GM18907 (cell line): ENCODE measurements around the gene DNER.
"Not testable (repeated sequence)": the region's sequence is repeated elsewhere in the genome, so short reads cannot be mapped to it uniquely, and the experiment has no call there.

Experiments used
- ATAC-seq: cut with Tn5 transposase; IDR thresholded peaks from one replicate; pipeline ENCODE4 v1.9.1; 2021; ENCODE audit warnings: mild to moderate bottlenecking, moderate library complexity; ENCODE audit not compliant: unreplicated experiment

DNER gene

GRCh38 chr2:229410264-229410663 is 304.1 kb downstream of the DNER start:
- no peak for ATAC-seq

- ATAC-seq = no peak
These were observed 304.6 kb downstream of the DNER start for GRCh38 chr2:229409751-229410181.

- no peak for ATAC-seq
These were observed 305.4 kb downstream of the DNER start for GRCh38 chr2:229408962-229409361.

- no peak for ATAC-seq
These were observed 306.0 kb downstream of the DNER start for GRCh38 chr2:229408356-229408755.

- no peak for ATAC-seq
These were observed 307.2 kb downstream of the DNER start for GRCh38 chr2:229407170-229407569.

- ATAC-seq = no peak
These were observed 308.6 kb downstream of the DNER start for GRCh38 chr2:229405796-229406195.

- no peak for ATAC-seq
These were observed 311.1 kb downstream of the DNER start for GRCh38 chr2:229403296-229403695.

GRCh38 chr2:229401171-229401865 is 313.0 kb downstream of the DNER start:
- no peak for ATAC-seq

- no peak for ATAC-seq
These were observed 320.4 kb downstream of the DNER start for GRCh38 chr2:229393926-229394325.

GRCh38 chr2:229392196-229392595 is 322.2 kb downstream of the DNER start:
- ATAC-seq = no peak

- ATAC-seq = no peak
These were observed 325.6 kb downstream of the DNER start for GRCh38 chr2:229388731-229389130.

- ATAC-seq = no peak
These were observed 326.5 kb downstream of the DNER start for GRCh38 chr2:229387866-229388265.

GRCh38 chr2:229380101-229380625 is 334.2 kb downstream of the DNER start:
- no peak for ATAC-seq

GRCh38 chr2:229378386-229378785 is 336.0 kb downstream of the DNER start:
- no peak for ATAC-seq

GRCh38 chr2:229376866-229377265 is 337.5 kb downstream of the DNER start:
- ATAC-seq = no peak

- ATAC-seq = no peak
These were observed 339.1 kb downstream of the DNER start for GRCh38 chr2:229375251-229375650.

- not testable (repeated sequence) for ATAC-seq
These were observed 341.0 kb downstream of the DNER start for GRCh38 chr2:229373311-229373710.

- no peak for ATAC-seq
These were observed 342.1 kb downstream of the DNER start for GRCh38 chr2:229372207-229372606.

- ATAC-seq = no peak
These were observed 343.3 kb downstream of the DNER start for GRCh38 chr2:229371086-229371485.

GRCh38 chr2:229370509-229370908 is 343.8 kb downstream of the DNER start:
- no peak for ATAC-seq

GRCh38 chr2:229363185-229363814 is 351.1 kb downstream of the DNER start:
- ATAC-seq = no peak

GRCh38 chr2:229350883-229351282 is 363.5 kb downstream of the DNER start:
- ATAC-seq = no peak
